Measurements from ENCODE around the gene ARHGEF7. TPM values are rescaled to one million over a fixed set of nuclear protein-coding genes. Genes with fewer than 3 reads are reported as not detected.

The ARHGEF7 gene
- polyA plus RNA-seq, 1 donor (not counting 4 experiments of a cell fraction or from before 2014, with no cell fraction given), result 25.2 TPM

- H3K36me3 ChIP-seq (ENCODE audit: control insufficient read depth in 2 of 2, extremely low read depth in 1 of 2, insufficient read depth in 2 of 2, low read length in 2 of 2), result peaks cover 9 to 35% of the 10 kb centered on the region in 2 experiments
Observed at GRCh38 chr13:111272117-111272516, 157.0 kb downstream of the ARHGEF7 start.

GRCh38 chr13:111275382-111275781 is 160.3 kb downstream of the ARHGEF7 start:
- Histone ChIP-seq H3K4me2 (ENCODE audit: control insufficient read depth, extremely low read depth, insufficient read depth, low read depth, low read length) (no peak overlapping the region), H3K4me1 (ENCODE audit: control insufficient read depth, extremely low read depth, insufficient read depth, low read length) (peaks cover 1% of the 10 kb centered on the region), H2AFZ (ENCODE audit: control insufficient read depth, low read length) (no peak overlapping the region), H3K9me1 (ENCODE audit: control insufficient read depth, extremely low read depth, insufficient read depth, low read length) (no peaks in the 10 kb centered on the region), H4K20me1 (ENCODE audit: control insufficient read depth, extremely low read depth, insufficient read depth, low read length) (no peaks in the 10 kb centered on the region), H3K4me3 (ENCODE audit: control insufficient read depth in 2 of 3, extremely low read depth in 1 of 3, insufficient read depth in 2 of 3, low read depth in 1 of 3, low read length in 3 of 3) (no peak overlapping the region), H3K9ac (ENCODE audit: control insufficient read depth, extremely low read depth, insufficient read depth, low read length) (no peak overlapping the region), H3K79me2 (ENCODE audit: control insufficient read depth, insufficient read depth, low read length) (no peaks in the 10 kb centered on the region), H3K36me3 (ENCODE audit: control insufficient read depth in 2 of 2, extremely low read depth in 1 of 2, insufficient read depth in 2 of 2, low read length in 2 of 2) (peaks cover 5 to 40% of the 10 kb centered on the region in 2 experiments), H3K9me3 (ENCODE audit: control insufficient read depth, low read depth, low read length) (no peaks in the 10 kb centered on the region), H3K27ac (ENCODE audit: control insufficient read depth, insufficient read depth, low read length) (no peak overlapping the region), H3K27me3 (ENCODE audit: control insufficient read depth, extremely low read depth, insufficient read depth, low read length) (no peaks in the 10 kb centered on the region)
- no peak for FAIRE-seq
- TF ChIP-seq CTCF (optimal IDR thresholded peaks at IDR 0.05 in 1 of 3, IDR thresholded peaks at IDR 0.05 in 1 of 3, conservative IDR thresholded peaks at IDR 0.05 in 1 of 3; ENCODE audit: extremely low read depth in 1 of 3, insufficient read depth in 2 of 3, low read length in 3 of 3) (no peak), EZH2 (IDR thresholded peaks at IDR 0.05; ENCODE audit: low read length) (no peak)
- dilution Hi-C loops (cut with MboI; ENCODE audit: extremely low pct_ligation_motif_present, low sequenced_read_pairs), result no loop called here
- DNase-seq (ENCODE audit: low read depth, low spot score), result no peak

More at GRCh38 chr13:111272117-111272516, 157.0 kb downstream of the ARHGEF7 start:
- dilution Hi-C loops (cut with MboI; ENCODE audit: extremely low pct_ligation_motif_present, low sequenced_read_pairs), result no loop called here
- Histone ChIP-seq H3K4me1 (ENCODE audit: control insufficient read depth, extremely low read depth, insufficient read depth, low read length) (no peaks in the 10 kb centered on the region), H2AFZ (ENCODE audit: control insufficient read depth, low read length) (no peak overlapping the region), H3K9me3 (ENCODE audit: control insufficient read depth, low read depth, low read length) (no peaks in the 10 kb centered on the region), H3K4me2 (ENCODE audit: control insufficient read depth, extremely low read depth, insufficient read depth, low read depth, low read length) (no peak overlapping the region), H3K27me3 (ENCODE audit: control insufficient read depth, extremely low read depth, insufficient read depth, low read length) (no peaks in the 10 kb centered on the region), H3K9ac (ENCODE audit: control insufficient read depth, extremely low read depth, insufficient read depth, low read length) (no peak overlapping the region), H4K20me1 (ENCODE audit: control insufficient read depth, extremely low read depth, insufficient read depth, low read length) (no peaks in the 10 kb centered on the region), H3K9me1 (ENCODE audit: control insufficient read depth, extremely low read depth, insufficient read depth, low read length) (no peaks in the 10 kb centered on the region), H3K4me3 (ENCODE audit: control insufficient read depth in 2 of 3, extremely low read depth in 1 of 3, insufficient read depth in 2 of 3, low read depth in 1 of 3, low read length in 3 of 3) (no peak overlapping the region), H3K27ac (ENCODE audit: control insufficient read depth, insufficient read depth, low read length) (no peak overlapping the region), H3K79me2 (ENCODE audit: control insufficient read depth, insufficient read depth, low read length) (no peaks in the 10 kb centered on the region)
- DNase-seq (ENCODE audit: low read depth, low spot score) (no peak), FAIRE-seq (no peak)
- TF ChIP-seq EZH2 (IDR thresholded peaks at IDR 0.05; ENCODE audit: low read length) (no peak), CTCF (optimal IDR thresholded peaks at IDR 0.05 in 1 of 3, IDR thresholded peaks at IDR 0.05 in 1 of 3, conservative IDR thresholded peaks at IDR 0.05 in 1 of 3; ENCODE audit: extremely low read depth in 1 of 3, insufficient read depth in 2 of 3, low read length in 3 of 3) (no peak)
